Measurements from ENCODE around the gene PHF20.
"Not testable (repeated sequence)": the region's sequence is repeated elsewhere in the genome, so short reads cannot be mapped to it uniquely, and the experiment has no call there.

Gene PHF20

GRCh38 chr20:35891375-35891774 lies 119.6 kb downstream of the PHF20 start:
- Histone ChIP-seq H3K4me3 (replicated peaks; ENCODE audit: insufficient read depth, low read length) (no peak overlapping the region), H3K27ac (replicated peaks) (no peak overlapping the region), H3K27me3 (ENCODE audit: insufficient read depth, poor library complexity, severe bottlenecking) (no peaks in the 10 kb centered on the region)
- TF ChIP-seq POLR2AphosphoS5 (IDR thresholded peaks at IDR 0.05; ENCODE audit: low read depth) (no peak), GABPA (IDR thresholded peaks at IDR 0.05; ENCODE audit: low read depth) (no peak), SPI1 (IDR thresholded peaks at IDR 0.05; ENCODE audit: borderline replicate concordance, low read depth) (no peak)
- TF ChIP-seq, protein P1, sequence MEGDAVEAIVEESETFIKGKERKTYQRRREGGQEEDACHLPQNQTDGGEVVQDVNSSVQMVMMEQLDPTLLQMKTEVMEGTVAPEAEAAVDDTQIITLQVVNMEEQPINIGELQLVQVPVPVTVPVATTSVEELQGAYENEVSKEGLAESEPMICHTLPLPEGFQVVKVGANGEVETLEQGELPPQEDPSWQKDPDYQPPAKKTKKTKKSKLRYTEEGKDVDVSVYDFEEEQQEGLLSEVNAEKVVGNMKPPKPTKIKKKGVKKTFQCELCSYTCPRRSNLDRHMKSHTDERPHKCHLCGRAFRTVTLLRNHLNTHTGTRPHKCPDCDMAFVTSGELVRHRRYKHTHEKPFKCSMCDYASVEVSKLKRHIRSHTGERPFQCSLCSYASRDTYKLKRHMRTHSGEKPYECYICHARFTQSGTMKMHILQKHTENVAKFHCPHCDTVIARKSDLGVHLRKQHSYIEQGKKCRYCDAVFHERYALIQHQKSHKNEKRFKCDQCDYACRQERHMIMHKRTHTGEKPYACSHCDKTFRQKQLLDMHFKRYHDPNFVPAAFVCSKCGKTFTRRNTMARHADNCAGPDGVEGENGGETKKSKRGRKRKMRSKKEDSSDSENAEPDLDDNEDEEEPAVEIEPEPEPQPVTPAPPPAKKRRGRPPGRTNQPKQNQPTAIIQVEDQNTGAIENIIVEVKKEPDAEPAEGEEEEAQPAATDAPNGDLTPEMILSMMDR (IDR thresholded peaks at IDR 0.05; ENCODE audit: insufficient read depth, low read length): no peak
- TF ChIP-seq, protein P2, sequence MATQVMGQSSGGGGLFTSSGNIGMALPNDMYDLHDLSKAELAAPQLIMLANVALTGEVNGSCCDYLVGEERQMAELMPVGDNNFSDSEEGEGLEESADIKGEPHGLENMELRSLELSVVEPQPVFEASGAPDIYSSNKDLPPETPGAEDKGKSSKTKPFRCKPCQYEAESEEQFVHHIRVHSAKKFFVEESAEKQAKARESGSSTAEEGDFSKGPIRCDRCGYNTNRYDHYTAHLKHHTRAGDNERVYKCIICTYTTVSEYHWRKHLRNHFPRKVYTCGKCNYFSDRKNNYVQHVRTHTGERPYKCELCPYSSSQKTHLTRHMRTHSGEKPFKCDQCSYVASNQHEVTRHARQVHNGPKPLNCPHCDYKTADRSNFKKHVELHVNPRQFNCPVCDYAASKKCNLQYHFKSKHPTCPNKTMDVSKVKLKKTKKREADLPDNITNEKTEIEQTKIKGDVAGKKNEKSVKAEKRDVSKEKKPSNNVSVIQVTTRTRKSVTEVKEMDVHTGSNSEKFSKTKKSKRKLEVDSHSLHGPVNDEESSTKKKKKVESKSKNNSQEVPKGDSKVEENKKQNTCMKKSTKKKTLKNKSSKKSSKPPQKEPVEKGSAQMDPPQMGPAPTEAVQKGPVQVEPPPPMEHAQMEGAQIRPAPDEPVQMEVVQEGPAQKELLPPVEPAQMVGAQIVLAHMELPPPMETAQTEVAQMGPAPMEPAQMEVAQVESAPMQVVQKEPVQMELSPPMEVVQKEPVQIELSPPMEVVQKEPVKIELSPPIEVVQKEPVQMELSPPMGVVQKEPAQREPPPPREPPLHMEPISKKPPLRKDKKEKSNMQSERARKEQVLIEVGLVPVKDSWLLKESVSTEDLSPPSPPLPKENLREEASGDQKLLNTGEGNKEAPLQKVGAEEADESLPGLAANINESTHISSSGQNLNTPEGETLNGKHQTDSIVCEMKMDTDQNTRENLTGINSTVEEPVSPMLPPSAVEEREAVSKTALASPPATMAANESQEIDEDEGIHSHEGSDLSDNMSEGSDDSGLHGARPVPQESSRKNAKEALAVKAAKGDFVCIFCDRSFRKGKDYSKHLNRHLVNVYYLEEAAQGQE (IDR thresholded peaks at IDR 0.05; ENCODE audit: insufficient replicate concordance, low read depth): no peak
- DNase-seq (ENCODE audit: low read depth in 1 of 2, low spot score in 1 of 2): peak in 1 of 2 experiments; percentile 48

GRCh38 chr20:35892871-35893270 lies 121.1 kb downstream of the PHF20 start:
- TF ChIP-seq, protein P1 (IDR thresholded peaks at IDR 0.05; ENCODE audit: insufficient read depth, low read length): no peak
- TF ChIP-seq SPI1 (IDR thresholded peaks at IDR 0.05; ENCODE audit: borderline replicate concordance, low read depth): no peak
- TF ChIP-seq POLR2AphosphoS5 (IDR thresholded peaks at IDR 0.05; ENCODE audit: low read depth): no peak
- TF ChIP-seq, protein P2 (IDR thresholded peaks at IDR 0.05; ENCODE audit: insufficient replicate concordance, low read depth): no peak
- no peak for TF ChIP-seq GABPA (IDR thresholded peaks at IDR 0.05; ENCODE audit: low read depth)
- H3K27ac ChIP-seq (replicated peaks): no peak overlapping the region
- H3K27me3 ChIP-seq (ENCODE audit: insufficient read depth, poor library complexity, severe bottlenecking): no peaks in the 10 kb centered on the region

DNA sequence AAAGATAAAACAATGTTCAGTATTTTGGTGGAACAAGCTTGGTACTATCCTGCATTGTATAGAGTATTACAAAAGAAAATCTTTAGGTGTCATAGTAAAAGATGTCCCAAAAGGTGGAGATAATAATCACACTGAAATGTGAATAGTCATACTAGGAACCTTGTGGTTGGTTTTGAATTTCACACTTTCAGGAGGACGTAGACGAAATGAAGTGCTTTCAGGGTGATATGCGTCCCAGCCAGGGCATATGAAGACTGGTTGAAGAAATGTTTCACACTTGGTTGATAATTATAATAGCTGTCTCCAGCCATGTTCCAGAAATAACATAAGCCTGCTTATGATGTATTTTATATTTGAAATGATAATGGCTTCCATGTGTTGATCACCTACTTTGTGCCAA lies 122.1 kb downstream of the PHF20 start:
- DNase-seq (ENCODE audit: low read depth in 1 of 2, low spot score in 1 of 2): no peak
- H3K4me3 ChIP-seq (replicated peaks; ENCODE audit: insufficient read depth, low read length): no peak overlapping the region
- TF ChIP-seq, protein P1 (IDR thresholded peaks at IDR 0.05; ENCODE audit: insufficient read depth, low read length): no peak
- TF ChIP-seq SPI1 (IDR thresholded peaks at IDR 0.05; ENCODE audit: borderline replicate concordance, low read depth): no peak
- TF ChIP-seq, protein P2 (IDR thresholded peaks at IDR 0.05; ENCODE audit: insufficient replicate concordance, low read depth): no peak
- H3K27ac ChIP-seq (replicated peaks): no peak overlapping the region
- H3K27me3 ChIP-seq (ENCODE audit: insufficient read depth, poor library complexity, severe bottlenecking): no peaks in the 10 kb centered on the region

More at GRCh38 chr20:35892871-35893270, 121.1 kb downstream of the PHF20 start:
- DNase-seq (ENCODE audit: low read depth in 1 of 2, low spot score in 1 of 2): no peak
- no peak overlapping the region for H3K4me3 ChIP-seq (replicated peaks; ENCODE audit: insufficient read depth, low read length)

DNA sequence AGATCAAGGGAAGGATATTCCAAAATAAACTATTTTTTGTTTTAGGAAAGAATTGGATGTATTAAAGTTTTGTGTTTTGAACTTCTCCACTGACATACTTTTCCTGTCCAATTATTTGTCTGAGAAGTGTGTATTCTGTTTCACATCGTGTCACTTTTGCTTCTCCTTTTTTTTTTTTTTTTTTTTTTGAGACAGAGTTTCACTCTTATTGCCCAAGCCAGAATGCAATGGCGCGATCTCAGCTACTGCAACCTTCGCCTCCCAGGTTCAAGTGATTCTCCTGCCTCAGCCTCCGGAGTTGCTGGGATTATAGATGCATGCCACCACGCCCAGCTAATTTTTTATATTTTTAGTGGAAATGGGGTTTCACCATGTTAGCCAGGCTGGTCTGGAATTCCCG lies 123.7 kb downstream of the PHF20 start:
- not testable (repeated sequence) for H3K4me3 ChIP-seq (replicated peaks; ENCODE audit: insufficient read depth, low read length); H3K27me3 ChIP-seq (ENCODE audit: insufficient read depth, poor library complexity, severe bottlenecking); H3K27ac ChIP-seq (replicated peaks)
- peak in 1 of 2 experiments; percentile 8 for DNase-seq (ENCODE audit: low read depth in 1 of 2, low spot score in 1 of 2)

All from HL-60 (cell line).